Right lung (tissue), 5 donors: ENCODE measurements around the gene STK16. TPM values are rescaled to one million over a fixed set of nuclear protein-coding genes. Genes with fewer than 3 reads are reported as not detected.
"Not testable (repeated sequence)": the region's sequence is repeated elsewhere in the genome, so short reads cannot be mapped to it uniquely, and the experiment has no call there.

Experiments used
- DNase-seq, 2 donors: peaks; one replicate each; pipeline ENCODE4 v3.0.0-alpha.2; 2013
- polyA plus RNA-seq, 5 donors: library from polyadenylated mRNA; unstranded; fragments of 120-200 nt; gene quantifications; one replicate each; pipeline versions ENCODE4 v1.2.1 to v1.2.3, GENCODE V29; 2013; ENCODE audit warnings: inconsistent platforms in 1 of 5, low replicate concordance in 1 of 5; ENCODE audit not compliant: insufficient read length in 5 of 5, insufficient read depth in 1 of 5

Gene STK16
- polyA plus RNA-seq, 5 donors = 32.1 to 36.2 (median 35.2) TPM

DNA sequence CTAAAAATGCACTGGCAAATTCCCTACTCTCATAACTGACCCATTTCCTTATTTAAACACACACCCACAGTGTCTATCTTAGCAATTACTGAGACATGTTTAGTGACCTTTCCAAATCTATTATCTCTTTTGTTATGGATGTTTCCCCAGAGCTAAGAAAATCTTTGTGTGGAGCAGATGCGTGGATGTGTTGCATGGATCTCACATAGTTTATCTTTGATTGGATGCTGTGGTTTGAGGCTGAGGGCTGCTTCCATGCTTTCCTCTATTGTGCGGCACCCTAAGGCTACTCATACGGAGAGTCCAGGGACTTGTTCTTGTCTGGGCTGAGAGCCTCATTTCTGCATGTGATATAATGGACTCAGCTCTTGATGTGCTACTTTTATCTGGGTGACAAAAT, 10.9 kb upstream of the STK16 start:
- no peak for DNase-seq

DNA sequence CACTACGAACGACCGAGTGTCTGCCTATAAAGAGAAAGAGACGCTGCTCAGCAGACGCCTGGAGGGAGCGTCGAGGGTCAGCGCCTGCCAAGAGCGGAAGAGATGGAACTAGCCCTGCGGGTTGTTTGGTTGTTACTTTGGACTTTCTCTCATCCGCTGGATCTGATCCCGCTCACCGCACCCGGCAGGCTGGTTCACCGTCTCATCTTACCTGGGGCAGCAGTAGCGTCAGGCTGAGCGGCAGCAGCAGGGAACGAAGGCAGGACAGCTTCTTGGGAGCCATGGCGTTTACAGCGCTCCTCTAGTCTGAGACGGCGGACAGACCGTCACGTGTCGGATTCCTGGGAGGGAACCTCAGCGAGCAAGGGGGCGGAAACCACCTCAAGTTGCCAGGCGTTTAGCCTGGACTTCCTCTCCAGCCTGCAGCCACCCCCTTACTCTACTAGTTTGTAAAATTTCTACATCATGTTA, 2.0 kb upstream of the STK16 start:
- peak in 1 of 2 donors; percentile 17 for DNase-seq

DNA sequence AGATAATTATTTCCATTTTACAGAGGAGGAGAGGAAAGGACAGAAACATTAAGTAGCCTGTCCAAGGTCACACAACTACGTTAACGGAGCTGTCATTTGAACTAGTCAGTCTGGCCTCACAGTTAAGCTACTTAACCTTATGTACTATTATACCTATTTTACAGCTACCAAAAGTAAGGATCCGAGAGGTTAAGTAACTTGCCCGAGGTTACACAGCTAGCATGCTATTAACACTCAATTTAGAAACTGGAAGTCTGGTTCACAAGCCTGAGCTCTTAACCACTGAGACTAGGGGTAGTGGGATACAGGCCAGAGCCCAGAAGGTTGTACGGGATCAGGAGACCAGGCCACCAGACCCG, 511 bp upstream of the STK16 start:
- no peak for DNase-seq

DNA sequence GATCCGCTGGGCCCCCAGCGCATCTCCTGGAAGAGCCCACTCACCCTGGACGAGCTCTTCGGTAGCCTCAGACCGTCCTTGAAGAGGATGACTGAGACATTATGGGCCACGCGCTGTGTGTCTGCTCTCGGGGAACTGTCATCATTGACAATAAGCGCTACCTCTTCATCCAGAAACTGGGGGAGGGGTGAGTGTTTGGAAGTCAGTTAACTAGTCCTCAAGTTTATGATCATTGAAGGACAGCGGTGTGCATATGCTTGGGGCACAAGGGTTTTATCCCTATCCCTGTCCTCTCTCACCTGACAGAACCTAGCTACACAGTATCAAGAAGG, 586 bp downstream of the STK16 start:
- no peak for DNase-seq

DNA sequence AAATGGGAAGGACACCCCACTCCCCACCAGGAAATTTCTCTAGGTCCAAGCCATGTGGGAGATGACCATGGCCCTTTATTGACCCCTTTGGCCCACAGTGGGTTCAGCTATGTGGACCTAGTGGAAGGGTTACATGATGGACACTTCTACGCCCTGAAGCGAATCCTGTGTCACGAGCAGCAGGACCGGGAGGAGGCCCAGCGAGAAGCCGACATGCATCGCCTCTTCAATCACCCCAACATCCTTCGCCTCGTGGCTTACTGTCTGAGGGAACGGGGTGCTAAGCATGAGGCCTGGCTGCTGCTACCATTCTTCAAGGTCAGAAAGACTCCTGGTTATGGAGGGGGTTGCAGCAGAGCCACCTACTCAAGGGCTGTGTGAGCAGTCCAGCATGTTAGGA, 1.3 kb downstream of the STK16 start:
- no peak for DNase-seq

DNA sequence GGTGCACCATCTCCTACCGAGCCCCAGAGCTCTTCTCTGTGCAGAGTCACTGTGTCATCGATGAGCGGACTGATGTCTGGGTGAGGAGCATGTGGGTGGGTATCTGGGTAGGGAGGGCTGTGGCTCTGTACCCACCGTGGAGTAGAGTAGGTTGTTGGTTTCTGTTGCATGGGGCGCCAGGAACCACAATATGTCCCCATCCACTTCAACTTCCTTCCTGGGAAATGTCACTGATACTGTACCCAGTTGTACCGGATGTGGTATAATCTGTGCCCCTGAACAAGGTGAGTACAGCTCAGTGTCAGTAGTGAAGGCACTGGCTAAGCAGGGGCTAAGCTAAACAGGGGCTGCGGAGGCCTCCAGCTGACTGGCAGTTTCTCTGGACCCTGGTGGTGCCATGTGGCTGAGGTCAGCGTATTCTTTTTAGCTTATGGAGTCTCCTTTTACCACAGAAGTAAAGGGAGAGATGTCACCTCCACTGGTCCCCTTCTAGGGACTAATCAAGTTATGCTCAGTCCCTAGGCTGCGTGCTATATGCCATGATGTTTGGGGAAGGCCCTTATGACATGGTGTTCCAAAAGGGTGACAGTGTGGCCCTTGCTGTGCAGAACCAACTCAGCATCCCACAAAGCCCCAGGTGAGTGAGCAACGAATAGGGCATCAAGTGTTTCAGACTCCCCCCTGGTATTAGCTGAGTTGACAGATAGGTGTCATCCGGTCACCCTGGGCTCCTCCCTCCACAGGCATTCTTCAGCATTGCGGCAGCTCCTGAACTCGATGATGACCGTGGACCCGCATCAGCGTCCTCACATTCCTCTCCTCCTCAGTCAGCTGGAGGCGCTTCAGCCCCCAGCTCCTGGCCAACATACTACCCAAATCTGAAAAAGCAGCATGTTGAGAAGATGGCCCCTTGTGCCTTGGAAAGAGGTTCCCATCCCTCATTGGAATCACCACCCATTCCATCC, 2.7 kb downstream of the STK16 start:
- no peak for DNase-seq

DNA sequence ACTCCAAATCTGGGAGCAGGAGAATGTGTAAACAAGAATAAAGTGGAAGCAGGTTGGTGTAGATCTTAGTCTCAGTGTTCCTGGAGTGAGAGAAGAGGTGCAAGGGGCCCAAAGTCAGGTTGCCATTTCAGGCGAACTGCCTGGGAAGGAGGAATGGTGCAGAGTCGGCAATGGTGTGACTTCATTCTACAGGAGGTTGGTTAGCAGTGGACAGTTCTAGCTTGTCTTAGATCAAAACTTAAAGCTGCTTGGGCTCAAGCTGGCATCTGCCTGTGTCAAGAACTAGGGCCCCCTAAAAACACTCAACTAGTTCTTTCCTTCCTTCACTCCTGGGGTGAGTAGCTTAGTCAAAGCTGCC, 3.5 kb downstream of the STK16 start:
- DNase-seq = no peak

DNA sequence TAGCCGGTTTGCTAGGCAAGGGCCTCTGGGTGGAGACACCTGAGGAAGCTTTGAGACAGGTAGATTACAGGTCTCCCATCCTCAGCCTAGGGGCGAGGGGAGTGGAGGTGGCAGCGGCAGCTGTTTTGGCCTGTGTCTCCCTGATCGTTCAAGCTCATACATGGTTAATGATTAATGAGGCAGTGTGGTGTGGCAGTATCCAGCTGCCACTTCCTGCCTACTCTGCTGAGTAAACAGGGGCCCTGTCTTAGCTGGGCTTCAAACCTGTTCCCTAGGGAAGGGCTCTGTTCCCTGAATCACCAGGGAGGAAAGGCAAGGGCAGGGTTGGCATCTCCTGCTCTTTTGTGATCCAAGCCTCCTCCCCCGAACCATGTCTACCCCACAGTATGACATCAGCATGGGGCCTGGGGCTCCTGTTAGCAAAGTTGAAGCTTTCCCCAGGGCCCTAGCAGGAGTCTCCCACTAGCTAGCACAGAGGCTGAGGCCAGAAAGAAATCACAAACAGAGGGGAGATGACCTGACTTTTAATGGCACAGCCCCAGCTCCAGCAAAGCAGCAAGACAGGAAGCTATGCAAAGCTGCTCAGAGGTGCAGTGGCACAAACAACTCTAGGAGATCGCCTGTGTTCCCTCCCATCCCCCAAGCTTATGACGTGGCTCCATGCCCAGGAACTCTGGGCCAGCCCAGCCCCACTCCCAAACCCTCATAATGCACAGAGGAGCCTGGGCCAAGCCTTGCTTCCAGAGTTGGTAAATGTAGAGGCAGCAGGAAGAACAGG, 4.1 kb downstream of the STK16 start:
- peak; percentile 83 to 88 for DNase-seq

DNA sequence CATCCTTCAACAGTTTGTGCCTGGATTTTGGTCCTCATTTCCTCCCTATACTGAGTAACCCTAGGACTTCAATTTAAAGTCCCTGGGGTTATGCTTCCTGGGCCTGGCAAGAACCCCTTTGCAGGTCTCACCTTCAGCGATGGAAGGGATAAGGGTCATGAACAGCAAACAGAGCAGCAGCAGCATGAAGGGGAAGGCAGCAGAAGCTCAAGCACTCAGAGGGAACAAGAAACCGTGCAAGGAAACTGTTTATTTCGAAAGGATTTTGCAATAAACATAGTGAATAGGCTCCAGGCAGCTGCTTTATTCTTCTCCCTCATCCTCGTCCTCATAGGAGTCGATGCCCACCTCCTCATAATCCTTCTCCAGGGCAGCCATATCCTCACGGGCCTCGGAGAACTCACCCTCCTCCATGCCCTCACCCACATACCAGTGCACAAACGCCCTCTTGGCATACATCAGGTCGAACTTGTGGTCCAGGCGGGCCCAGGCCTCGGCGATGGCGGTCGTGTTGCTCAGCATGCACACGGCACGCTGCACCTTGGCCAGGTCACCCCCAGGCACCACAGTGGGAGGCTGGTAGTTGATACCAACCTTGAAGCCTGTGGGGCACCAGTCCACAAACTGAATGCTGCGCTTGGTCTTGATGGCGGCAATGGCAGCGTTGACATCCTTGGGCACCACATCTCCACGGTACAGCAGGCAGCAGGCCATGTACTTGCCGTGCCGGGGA, 4.9 kb downstream of the STK16 start:
- DNase-seq = no peak

DNA sequence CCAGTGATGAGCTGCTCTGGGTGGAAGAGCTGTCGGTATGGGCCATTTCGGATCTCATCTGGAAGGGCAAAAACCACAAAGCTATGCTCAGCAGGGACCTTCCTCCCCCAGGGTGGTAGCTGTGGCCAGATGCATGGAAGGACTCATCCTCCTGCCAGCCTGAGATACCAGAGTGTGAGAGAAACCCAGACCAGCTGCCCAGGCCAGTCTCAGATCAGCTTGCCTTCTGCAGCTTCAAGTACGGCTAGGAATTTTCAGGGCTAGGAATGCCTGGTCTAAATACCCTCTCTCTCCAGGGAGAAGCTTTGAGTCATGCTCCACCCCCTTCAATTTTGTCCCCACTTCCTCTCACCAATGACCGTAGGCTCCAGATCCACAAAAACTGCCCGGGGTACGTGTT, 6.4 kb downstream of the STK16 start:
- no peak for DNase-seq

DNA sequence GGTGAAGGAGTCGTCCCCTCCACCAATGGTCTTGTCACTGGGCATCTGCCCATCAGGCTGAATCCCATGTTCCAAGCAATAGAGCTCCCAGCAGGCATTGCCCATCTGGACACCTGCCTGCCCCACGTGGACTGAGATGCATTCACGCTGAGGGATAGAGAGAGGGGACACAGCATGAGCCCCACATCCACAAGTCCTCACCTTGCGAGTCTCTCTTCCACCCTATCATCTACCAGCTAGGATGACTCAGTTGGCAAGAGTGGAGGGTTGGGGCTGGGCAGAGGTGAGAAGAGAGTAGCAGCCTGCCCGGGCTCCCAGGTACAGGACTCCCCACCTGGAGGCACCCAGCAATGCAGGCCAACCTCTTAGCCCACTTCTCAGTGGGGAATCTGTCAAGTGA, 6.8 kb downstream of the STK16 start:
- no peak for DNase-seq

DNA sequence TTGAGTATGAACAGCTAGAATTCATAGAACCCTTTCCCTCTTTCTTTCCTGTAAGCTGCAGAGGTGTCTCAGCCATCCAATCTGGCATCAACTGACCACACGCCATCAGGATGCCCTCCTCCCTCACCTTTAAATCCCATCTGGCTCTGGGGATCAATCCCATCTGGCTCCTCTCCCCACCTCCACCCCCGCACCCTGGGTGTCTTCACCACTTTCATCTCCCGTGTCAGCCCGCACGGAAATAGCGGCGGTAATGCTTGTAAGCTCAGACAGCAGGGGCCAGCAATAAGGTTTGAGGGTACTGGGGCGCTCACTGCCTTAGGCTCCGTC, 7.3 kb downstream of the STK16 start:
- DNase-seq = no peak

DNA sequence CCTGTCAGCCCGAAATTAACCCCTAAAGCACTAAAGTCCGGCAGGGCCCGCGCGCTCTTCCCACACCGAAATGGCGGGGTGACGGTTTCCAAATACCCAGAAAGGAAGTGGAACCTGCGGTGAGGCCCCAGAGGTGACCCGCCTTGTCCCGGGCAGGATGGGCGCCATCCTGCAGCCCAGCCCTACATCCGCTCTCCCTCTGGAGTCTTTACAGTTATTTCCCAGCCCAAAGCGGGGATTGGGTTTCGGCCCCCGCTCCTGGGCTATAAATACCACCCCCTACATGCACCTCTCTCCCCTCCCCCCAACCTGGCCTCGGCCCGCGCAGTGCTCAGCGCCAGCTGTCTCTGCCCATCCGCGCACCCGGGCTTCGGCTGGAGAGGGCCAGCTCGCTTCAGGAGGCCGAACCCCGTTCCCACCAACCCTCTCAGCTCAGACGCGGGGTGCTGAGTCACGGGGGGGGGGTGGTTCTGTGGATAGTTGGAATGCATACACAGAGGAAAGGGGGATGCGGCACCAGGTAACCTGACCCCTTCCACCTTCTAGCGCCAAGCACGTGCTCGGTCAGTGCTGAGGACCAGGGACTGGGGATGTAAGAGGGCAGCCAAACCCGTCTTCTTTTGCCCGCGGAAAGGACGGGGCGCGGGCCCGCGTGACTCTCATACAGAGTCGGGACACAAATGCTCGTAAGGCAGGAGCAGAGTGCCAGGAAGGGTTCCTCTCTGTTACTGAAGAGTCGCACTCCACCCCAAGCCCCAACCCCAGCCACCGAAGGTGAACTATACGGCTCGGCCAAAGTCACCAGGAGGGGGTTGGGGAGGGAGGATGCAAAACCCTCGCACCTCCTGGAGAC, 7.8 kb downstream of the STK16 start, which contains the start of gene TUBA4B:
TSS of gene TUBA4B (plus strand) at position 344 of the 853 bp plus-strand sequence. CDS start at position 509, 165 bp downstream.
- peak; percentile 7 to 10 for DNase-seq

DNA sequence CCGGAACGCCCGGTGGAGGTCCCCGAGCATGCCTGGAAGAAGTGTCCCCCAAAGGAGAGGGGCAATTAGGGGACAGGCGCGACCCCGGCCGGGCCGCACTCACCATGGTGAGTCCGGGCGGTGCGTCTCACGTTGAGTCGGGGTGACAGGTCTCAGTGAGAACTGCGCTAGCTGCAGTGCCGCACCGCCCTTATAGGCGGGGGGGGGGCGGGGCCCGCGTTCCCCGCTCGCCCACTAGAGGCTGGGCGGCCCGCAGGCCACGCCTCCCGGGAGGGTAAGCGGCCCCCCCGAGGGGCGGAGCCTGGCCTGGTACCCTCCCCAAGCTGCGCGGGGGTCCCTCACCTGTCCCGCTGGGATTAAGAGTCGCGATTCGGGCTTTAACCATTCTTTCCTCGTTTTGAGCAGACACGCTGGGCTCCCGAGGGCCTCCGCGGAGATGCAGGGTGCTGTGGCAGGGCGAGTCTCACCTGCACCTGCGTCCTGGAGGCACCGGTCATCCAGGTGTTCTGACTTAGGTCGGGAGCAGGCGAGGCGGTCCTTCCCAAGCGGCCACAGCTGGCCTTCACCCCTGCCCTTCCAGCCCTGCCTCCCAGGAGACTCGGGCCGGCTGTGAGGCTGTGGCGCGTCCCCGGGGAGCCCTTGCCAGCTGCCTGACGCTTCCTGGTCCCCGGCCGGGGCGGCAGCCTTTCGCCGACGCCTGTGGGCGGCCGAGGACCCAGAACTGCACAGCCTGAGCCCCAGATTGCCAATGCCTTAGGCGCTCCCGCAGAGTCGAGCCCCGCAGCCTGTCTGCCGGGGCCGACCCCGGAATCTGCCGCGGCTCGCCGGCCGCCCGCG, 8.7 kb downstream of the STK16 start, which contains the start of gene TUBA4A:
TSS of gene TUBA4A (minus strand) at position 166 of the 837 bp plus-strand sequence. CDS start at position 106, 60 bp downstream.
- peak; percentile 59 to 63 for DNase-seq

DNA sequence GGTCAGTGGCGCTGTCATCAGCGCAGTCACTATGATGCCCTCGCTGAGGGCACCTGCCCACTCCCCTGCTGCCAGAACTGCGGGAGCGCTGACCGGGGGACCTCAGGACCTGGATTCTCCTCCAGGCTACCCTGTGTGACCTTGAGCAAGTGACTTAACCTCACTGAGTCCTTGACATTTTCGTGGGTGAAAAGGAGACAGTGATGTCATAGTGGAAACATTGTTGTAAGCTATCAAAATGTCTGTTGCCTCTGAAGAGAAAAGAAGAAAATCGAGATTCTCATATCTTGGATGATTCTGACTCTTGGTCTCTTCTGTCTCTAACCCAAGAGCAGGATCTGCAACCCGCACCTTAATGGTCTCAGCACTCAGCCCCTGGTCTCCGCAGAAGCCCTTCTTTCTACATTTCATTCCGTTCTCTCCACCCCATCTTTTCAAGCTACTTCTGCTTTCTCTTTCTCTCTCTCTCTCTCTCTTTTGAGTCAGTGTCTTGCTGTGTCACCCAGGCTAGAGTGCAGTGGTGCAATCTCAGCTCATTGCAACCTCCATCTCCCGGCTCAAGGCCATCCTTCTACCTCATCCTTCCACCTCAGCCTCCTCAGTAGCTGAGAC, 9.4 kb downstream of the STK16 start:
- DNase-seq = no peak

DNA sequence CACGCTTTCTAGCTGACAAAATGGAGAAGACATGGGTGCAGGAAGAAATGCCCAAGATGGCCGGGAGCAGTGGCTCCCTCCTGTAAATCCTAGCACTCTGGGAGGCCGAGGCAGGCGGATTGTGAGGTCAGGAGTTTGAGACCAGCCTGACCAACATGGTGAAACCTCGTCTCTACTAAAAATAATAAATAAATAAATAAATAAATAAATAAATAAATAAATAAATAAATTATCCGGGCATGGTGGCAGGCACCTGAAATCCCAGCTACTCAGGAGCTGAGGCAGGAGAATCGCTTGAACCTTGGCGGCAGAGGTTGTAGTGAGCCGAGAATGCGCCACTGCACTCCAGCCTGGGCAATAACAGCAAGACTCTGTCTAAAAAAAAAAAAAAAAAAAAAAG, 13.7 kb downstream of the STK16 start:
- DNase-seq = not testable (repeated sequence)

DNA sequence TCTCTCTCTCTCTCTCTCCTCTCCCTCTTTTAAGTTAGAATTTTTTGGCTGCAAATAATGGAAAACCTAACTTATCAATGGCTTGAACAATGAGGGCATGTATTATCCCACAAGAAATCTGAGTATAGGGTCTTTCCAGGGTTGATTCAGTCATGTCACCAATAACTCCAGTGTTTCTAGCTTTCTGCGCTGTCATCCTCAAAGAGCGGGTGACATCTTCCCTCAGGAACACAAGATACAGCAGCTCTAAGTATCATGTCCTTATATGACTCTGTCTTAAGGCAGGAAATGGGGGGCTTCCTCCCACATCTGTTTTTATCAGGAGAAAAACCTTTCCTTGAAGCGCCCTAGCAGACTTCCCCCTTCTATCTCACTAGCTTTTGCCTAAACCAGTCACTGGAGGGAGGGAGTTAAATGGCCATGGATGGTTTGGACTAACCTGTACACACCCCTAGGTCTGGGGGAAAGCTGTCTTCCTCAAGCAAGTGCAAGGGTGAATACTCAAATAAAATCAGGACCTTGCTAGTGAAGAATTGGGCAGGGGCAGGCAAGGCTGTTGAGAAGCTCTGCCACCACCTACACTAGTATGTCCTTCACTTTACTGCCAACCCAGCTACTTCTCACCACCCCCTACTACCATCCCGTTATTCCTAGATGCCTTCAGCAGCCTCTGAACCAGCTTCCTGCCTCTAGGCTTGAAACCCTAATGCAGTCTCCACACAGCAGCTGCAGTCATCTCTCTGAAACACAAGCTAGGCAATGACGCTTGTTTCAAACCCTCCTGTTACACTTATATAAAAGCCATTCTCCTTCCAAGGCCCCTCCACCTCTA, 16.0 kb downstream of the STK16 start:
- no peak for DNase-seq

DNA sequence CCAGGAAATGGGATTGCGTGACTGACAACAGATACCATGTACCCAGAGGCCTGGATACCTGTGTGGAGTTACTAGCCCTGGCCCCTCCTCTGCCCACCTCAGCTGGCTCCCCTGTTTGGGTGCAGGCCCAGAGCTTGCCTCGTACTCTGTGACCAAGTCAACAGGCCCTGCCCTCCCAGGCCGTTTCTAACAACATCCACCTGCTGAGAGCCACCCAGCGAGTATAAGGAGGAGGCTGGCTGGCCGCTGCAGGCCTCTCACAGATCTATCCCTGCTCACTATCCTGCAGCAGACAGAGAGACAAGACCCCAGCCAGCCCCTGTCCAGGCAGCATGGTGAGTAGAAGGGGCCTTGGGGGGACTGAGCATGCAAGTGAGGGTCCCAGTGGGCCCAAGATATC, 21.0 kb downstream of the STK16 start:
- DNase-seq = no peak

DNA sequence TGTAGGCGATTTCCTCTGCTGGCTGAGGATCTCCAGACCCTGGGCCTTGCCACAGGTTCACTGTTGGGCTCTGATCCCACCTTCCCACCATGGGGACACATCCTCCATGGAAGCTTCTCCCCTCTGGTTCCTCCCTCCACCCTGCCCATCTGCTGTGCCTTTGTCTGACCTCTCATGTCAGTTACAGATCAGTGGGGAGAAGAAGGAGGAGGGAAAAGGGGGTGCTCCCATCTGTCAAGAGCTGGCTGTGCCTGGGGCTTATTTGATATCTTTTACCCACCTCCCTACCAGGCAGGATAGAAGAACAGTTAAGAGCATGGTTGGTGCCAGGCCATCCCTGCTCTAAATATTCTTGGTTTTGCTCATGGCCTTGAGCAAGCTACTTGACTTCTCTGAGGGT, 21.6 kb downstream of the STK16 start:
- no peak for DNase-seq
